H9 (cell line): ENCODE measurements around the gene MYO7A. TPM values are rescaled to one million over a fixed set of nuclear protein-coding genes. Genes with fewer than 3 reads are reported as not detected.

Source experiments
- DNase-seq: peaks from one replicate; pipeline ENCODE4 v3.0.0-alpha.2; 2017
- H2AFZ ChIP-seq: one replicate; pipeline ENCODE4 v1.6.1; 2013; ENCODE audit warnings: mild to moderate bottlenecking, low read length, control low read depth, moderate library complexity
- H2AK5ac ChIP-seq: 2 replicates; pipeline ENCODE4 v1.6.1; 2013; ENCODE audit warnings: low read length, control low read depth, mixed read lengths; ENCODE audit not compliant: insufficient read length
- H2BK120ac ChIP-seq: one replicate; pipeline ENCODE4 v1.6.1; 2013; ENCODE audit warnings: low read depth, mild to moderate bottlenecking, low read length, control low read depth, inconsistent platforms; ENCODE audit not compliant: poor library complexity, severe bottlenecking
- H2BK12ac ChIP-seq: 2 replicates; pipeline ENCODE4 v1.6.1; 2013; ENCODE audit warnings: low read length, control low read depth, mixed read lengths, low read depth; ENCODE audit not compliant: insufficient read length
- H2BK15ac ChIP-seq: 2 replicates; pipeline ENCODE4 v1.6.1; 2013; ENCODE audit warnings: low read depth, low read length, control low read depth
- H2BK20ac ChIP-seq: one replicate; pipeline ENCODE4 v1.6.1; 2013; ENCODE audit warnings: low read depth, mild to moderate bottlenecking, low read length, control low read depth, inconsistent platforms; ENCODE audit not compliant: poor library complexity, severe bottlenecking
- H2BK5ac ChIP-seq: 2 replicates; pipeline ENCODE4 v1.6.1; 2013; ENCODE audit warnings: low read length, control low read depth, mixed read lengths; ENCODE audit not compliant: insufficient read length
- H3K14ac ChIP-seq: 2 replicates; pipeline ENCODE4 v1.6.1; 2013; ENCODE audit warnings: low read length, control low read depth; ENCODE audit not compliant: insufficient read depth
- H3K18ac ChIP-seq: 2 replicates; pipeline ENCODE4 v1.6.1; 2013; ENCODE audit warnings: low read depth, mild to moderate bottlenecking, mixed read lengths, low read length, control low read depth; ENCODE audit not compliant: insufficient read length
- H3K23ac ChIP-seq: 2 replicates; pipeline ENCODE4 v1.6.1; 2013; ENCODE audit warnings: low read length, control low read depth, mixed read lengths, low read depth; ENCODE audit not compliant: insufficient read length
- H3K23me2 ChIP-seq: 2 replicates; pipeline ENCODE4 v1.6.1; 2013; ENCODE audit warnings: low read depth, mild to moderate bottlenecking, mixed read lengths, low read length, control low read depth; ENCODE audit not compliant: insufficient read length, poor library complexity, severe bottlenecking
- H3K27ac ChIP-seq: 2 replicates; pipeline ENCODE4 v1.5.1; 2013; ENCODE audit warnings: low read length, control low read depth, mixed read lengths, low read depth; ENCODE audit not compliant: insufficient read length
- H3K27me3 ChIP-seq: 2 replicates; pipeline ENCODE4 v1.6.1; 2013; ENCODE audit warnings: low read length, control low read depth, inconsistent platforms; ENCODE audit not compliant: insufficient read depth
- H3K4ac ChIP-seq: 2 replicates; pipeline ENCODE4 v1.6.1; 2013; ENCODE audit warnings: low read depth, mild to moderate bottlenecking, control low read depth, inconsistent platforms, low read length, moderate library complexity
- H3K4me1 ChIP-seq: 2 replicates; pipeline ENCODE4 v1.6.1; 2013; ENCODE audit warnings: low read length, control low read depth, inconsistent platforms; ENCODE audit not compliant: insufficient read depth
- H3K4me2 ChIP-seq: 2 replicates; pipeline ENCODE4 v1.6.1; 2013; ENCODE audit warnings: low read length, control low read depth, mixed read lengths; ENCODE audit not compliant: insufficient read length, insufficient read depth
- H3K56ac ChIP-seq: 2 replicates; pipeline ENCODE4 v1.6.1; 2013; ENCODE audit warnings: low read depth, mild to moderate bottlenecking, mixed read lengths, low read length, control low read depth; ENCODE audit not compliant: insufficient read length
- H3K79me1 ChIP-seq: 2 replicates; pipeline ENCODE4 v1.6.1; 2013; ENCODE audit warnings: low read depth, mild to moderate bottlenecking, moderate library complexity, low read length, control low read depth, inconsistent platforms; ENCODE audit not compliant: insufficient read depth, poor library complexity, severe bottlenecking
- H3K79me2 ChIP-seq: 2 replicates; pipeline ENCODE4 v1.6.1; 2013; ENCODE audit warnings: low read length, control low read depth, inconsistent platforms; ENCODE audit not compliant: insufficient read depth
- H3K9ac ChIP-seq: 2 replicates; pipeline ENCODE4 v1.6.1; 2013; ENCODE audit warnings: low read length, control low read depth, mixed read lengths; ENCODE audit not compliant: insufficient read length; ENCODE audit errors: extremely low read depth
- H3K9me3 ChIP-seq: one replicate; pipeline ENCODE4 v1.6.1; 2013; ENCODE audit warnings: low read depth, low read length, inconsistent platforms; ENCODE audit not compliant: control insufficient read depth
- H3T11ph ChIP-seq: one replicate; pipeline ENCODE4 v1.6.1; 2013; ENCODE audit warnings: mild to moderate bottlenecking, low read length, control low read depth, inconsistent platforms
- H4K20me1 ChIP-seq: one replicate; pipeline ENCODE4 v1.6.1; 2013; ENCODE audit not compliant: control insufficient read depth, insufficient read length, insufficient read depth
- H4K5ac ChIP-seq: 2 replicates; pipeline ENCODE4 v1.6.1; 2013; ENCODE audit warnings: low read depth, mild to moderate bottlenecking, mixed read lengths, low read length, control low read depth; ENCODE audit not compliant: insufficient read length
- H4K8ac ChIP-seq: replicated peaks from 2 replicates; pipeline ENCODE4 v1.6.1; 2013; ENCODE audit warnings: low read length, control low read depth, mixed read lengths, low read depth; ENCODE audit not compliant: insufficient read length
- H4K91ac ChIP-seq: 2 replicates; pipeline ENCODE4 v1.6.1; 2013; ENCODE audit warnings: low read depth, mild to moderate bottlenecking, moderate library complexity, mixed read lengths, low read length, control low read depth; ENCODE audit not compliant: insufficient read length
- H3K27ac Mint-ChIP-seq, 3 experiments: 2 replicates in 2 of 3; 3 replicates in 1 of 3; pipeline ENCODE4 v1.8.0; 2020 to 2021; ENCODE audit warnings: mixed read lengths in 3 of 3, mild to moderate bottlenecking in 1 of 3, moderate library complexity in 1 of 3
- H3K27me3 Mint-ChIP-seq: 2 replicates; pipeline ENCODE4 v1.8.0; 2021; ENCODE audit warnings: low read depth, mild to moderate bottlenecking, moderate library complexity, mixed read lengths
- H3K36me3 Mint-ChIP-seq, 3 experiments: 2 replicates in 2 of 3; 3 replicates in 1 of 3; pipeline ENCODE4 v1.8.0; 2020 to 2021; ENCODE audit warnings: low read depth in 3 of 3, mixed read lengths in 3 of 3; ENCODE audit not compliant: insufficient read depth in 1 of 3
- H3K4me1 Mint-ChIP-seq, 2 experiments: 2 replicates each; pipeline ENCODE4 v1.8.0; 2020; ENCODE audit warnings: mixed read lengths in 2 of 2
- H3K4me3 Mint-ChIP-seq, 2 experiments: 2 replicates in 1 of 2; 3 replicates in 1 of 2; pipeline ENCODE4 v1.8.0; 2020 to 2021; ENCODE audit warnings: mild to moderate bottlenecking in 2 of 2, mixed read lengths in 2 of 2, moderate library complexity in 1 of 2
- H3K9me3 Mint-ChIP-seq, 2 experiments: 2 replicates in 1 of 2; 3 replicates in 1 of 2; pipeline ENCODE4 v1.8.0; 2020; ENCODE audit warnings: mild to moderate bottlenecking in 2 of 2, mixed read lengths in 2 of 2, moderate library complexity in 1 of 2
- CTCF ChIP-seq: fragments of 200-600 bp; sonication (generic); conservative IDR thresholded peaks from 3 replicates; pipeline ENCODE4 v1.8.0; 2021; ENCODE audit warnings: antibody characterized with exemption, mild to moderate bottlenecking
- WGBS: extraction: QIAGEN DNeasy Blood & Tissue Kit; methylation state at CpG from one replicate; pipeline ENCODE4 v1.1.7; 2013; ENCODE audit warnings: missing lambda C conversion rate, low lambda C conversion rate, mixed read lengths; ENCODE audit not compliant: insufficient read length; ENCODE audit errors: extremely low coverage; 5-methylcytosine and 5-hydroxymethylcytosine counted together
- total RNA-seq: library from RNA; stranded (reverse); gene quantifications from 2 replicates; pipeline ENCODE4 v1.2.1, GENCODE V29; 2021

The MYO7A gene
- total RNA-seq, 1 experiment from 2014 or later = 1.6 TPM

GRCh38 chr11:77184136-77184860 lies 56.3 kb downstream of the MYO7A start:
- TF ChIP-seq CTCF = no peak
- Mint-ChIP-seq H3K27me3 (peaks cover 2% of the 10 kb centered on the region; the same call in 1 of the 2 replicates), H3K4me1 (peaks cover 8 to 9% of the 10 kb centered on the region in 2 experiments), H3K27ac (no peak overlapping the region), H3K36me3 (no peaks in the 10 kb centered on the region), H3K4me3 (no peak overlapping the region), H3K9me3 (no peaks in the 10 kb centered on the region)
- no peak overlapping the region for H3K4me2 ChIP-seq
- no peak overlapping the region for H3K14ac ChIP-seq
- H3K27me3 ChIP-seq = no peaks in the 10 kb centered on the region
- no peak overlapping the region for H3K9ac ChIP-seq
- no peak overlapping the region for H2BK120ac ChIP-seq
- H4K5ac ChIP-seq = no peak overlapping the region
- H3K4me1 ChIP-seq = peaks cover 2% of the 10 kb centered on the region; the same call in 1 of the 2 replicates
- no peaks in the 10 kb centered on the region for H3K79me1 ChIP-seq
- no CpG with 5 or more reads among the region's 15 CpGs for WGBS
- H2BK15ac ChIP-seq = no peak overlapping the region
- H4K91ac ChIP-seq = no peak overlapping the region
- H2BK12ac ChIP-seq = no peak overlapping the region
- no peaks in the 10 kb centered on the region for H4K20me1 ChIP-seq
- H2BK5ac ChIP-seq = no peak overlapping the region
- DNase-seq = no peak
- H2BK20ac ChIP-seq = no peak overlapping the region
- H2AK5ac ChIP-seq = no peak overlapping the region
- H2AFZ ChIP-seq = no peak overlapping the region
- no peaks in the 10 kb centered on the region for H3K9me3 ChIP-seq
- H3T11ph ChIP-seq = no peak overlapping the region
- H3K56ac ChIP-seq = no peak overlapping the region
- no peak overlapping the region for H3K23ac ChIP-seq
- H3K79me2 ChIP-seq = no peaks in the 10 kb centered on the region
- no peak overlapping the region for H3K18ac ChIP-seq
- no peak overlapping the region for H3K4ac ChIP-seq
- H4K8ac ChIP-seq = no peak overlapping the region
- H3K27ac ChIP-seq = no peak overlapping the region
- no peaks in the 10 kb centered on the region for H3K23me2 ChIP-seq
